ENCODE measurements around the gene KCNMB1.

The KCNMB1 gene

DNA sequence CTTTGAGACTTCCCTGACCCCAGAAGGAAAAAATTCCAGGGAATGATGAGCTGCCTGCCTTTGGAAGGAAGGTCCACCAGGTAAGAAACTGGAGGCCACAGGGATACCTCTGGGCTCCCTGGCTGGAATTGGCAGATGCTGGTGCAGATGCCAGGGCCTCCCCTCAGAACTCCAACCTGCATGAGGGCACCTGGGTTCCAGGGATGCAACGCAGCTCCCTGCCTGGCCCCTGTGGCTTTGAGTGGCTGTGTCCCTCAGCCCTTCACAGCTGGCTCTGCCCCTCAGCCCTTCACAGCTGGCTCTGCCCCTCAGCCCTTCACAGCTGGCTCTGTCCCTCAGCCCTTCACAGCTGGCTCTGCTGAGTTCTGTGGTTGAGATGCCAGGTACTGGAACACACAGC is 13.9 kb downstream of the KCNMB1 start:
- no peak for DNase-seq

DNA sequence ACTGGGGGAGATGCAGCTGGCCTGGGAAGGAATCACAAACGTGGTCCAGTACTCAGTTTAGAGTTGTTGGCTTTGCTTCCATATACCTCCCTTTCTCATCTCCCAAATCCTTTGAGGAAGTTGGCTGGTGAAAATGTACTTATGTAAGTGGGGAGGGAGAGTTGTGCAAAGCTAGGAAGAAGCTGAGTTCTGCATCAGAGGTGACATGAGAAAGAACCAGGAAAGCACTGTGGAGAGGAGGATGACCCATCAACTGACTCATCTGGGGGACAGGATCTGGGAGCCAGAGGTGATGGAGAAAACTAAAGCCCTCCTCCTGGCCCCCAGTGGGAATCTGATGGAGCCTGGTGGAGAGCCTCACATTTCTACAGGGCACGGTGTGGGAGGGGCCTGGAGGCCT is 16.2 kb downstream of the KCNMB1 start:
- no peak for DNase-seq

DNA sequence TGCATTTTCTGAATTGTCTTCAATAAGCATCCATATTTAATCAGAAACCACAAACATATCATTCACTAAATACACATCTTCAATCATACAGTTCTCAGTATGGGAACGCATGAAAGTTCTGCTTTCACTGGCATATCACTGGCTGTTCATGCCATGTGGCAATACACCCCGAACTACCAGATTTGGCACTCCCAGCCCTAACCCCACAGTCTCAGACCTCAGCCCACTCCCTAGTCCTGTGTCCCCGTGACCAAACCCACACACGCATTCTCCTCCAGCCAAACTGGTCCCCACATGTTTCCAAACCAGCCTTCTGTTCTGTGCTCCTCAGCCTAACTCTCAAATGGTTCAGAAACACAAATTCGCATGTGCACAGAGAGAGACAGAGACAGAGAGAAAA is 20.6 kb downstream of the KCNMB1 start:
- DNase-seq, result no peak

DNA sequence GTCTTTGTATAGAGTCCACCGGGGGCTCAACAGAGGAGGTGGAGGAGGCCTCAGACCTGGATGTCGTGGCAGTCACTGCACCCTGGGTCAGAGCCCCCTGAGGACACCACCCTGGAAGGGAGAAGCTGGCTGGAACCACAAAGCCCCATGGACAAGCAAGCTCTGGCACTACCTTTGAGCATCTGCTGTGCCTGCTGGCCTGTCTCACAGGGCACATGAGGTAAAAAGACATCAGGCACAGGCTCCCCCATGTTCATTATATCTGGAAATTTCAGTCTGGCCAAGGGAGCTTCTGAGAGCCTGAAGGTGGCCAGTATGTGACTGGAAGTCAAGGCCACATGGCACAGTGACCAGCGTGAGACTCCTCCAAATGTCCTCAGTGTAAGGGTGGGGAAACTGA is 22.9 kb downstream of the KCNMB1 start:
- DNase-seq, result no peak

DNA sequence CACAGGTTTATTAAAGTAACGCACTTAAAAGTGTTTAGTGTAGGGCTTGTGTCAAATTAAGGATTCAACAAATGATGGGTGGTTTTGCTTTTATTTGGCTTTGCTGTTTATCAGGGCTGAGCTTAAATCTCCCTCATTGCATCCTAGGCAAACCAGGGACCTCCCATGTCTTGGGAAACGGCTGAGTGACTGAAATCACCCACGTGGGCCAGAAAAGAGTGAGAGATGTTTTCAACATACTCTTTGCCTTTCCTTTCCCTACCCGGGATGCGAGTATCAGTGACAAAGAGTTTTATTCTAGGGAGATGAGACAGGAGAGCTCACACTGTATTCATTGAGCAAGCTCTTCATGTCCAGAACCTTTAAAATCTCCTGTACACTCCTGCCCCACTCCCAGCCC is 23.3 kb downstream of the KCNMB1 start:
- DNase-seq, result no peak

DNA sequence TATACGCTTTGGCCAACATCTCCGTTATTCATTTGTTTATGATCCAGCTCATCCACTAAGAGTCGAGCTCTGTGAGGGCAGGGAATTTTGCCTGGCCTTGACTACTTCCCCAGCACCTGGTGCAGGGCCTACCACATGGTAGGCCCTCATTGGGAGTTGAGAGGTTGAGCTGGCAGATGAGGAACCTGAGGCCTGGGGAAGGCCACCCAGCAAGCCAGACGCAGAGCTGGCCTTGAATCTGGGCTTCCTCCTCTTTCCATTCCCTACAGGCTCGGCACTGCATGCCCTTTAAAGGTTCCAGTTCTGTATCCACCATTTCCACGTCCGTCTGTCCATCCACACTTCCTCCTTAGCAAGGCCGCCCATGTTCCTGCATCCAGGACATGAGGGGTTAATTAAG is 24.2 kb downstream of the KCNMB1 start:
- DNase-seq, result no peak

DNA sequence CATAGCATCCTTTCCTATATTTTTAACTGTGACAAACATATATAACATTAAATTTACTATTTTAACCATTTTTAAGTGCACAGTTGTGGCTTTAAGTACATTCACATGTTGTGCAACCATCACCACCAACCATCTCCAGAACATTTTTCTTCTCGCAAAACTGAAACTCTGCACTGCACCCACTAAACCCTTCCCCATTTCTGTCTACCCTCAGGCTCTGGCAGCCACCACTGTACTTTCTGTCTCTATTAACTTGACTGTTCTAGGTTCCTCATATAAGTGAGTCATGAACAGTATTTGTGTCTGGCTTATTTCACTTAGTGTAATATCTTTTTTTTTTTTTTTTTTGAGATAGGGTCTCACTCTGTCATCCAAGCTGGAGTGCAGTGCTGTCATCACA is 25.5 kb downstream of the KCNMB1 start:
- DNase-seq, result no peak

DNA sequence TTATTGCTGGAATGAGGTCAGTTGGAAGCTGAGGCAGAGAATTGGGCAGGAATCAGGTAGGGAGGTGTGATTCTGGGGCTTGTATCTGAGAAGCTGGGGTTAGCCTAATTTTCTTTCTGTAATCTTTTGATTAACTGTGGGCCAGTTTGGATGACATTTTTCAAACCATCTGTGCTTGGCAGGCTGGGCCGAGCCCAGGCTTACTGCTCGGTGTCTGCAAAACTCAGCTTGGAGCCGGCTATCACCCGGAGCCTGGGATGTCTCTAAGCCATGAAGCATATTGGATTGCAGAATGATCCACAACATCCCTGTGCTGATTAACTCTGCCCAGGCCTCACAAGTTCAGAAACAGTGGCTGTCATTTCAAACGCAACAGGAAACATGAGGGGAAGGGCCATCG is 26.5 kb downstream of the KCNMB1 start:
- DNase-seq, result no peak

DNA sequence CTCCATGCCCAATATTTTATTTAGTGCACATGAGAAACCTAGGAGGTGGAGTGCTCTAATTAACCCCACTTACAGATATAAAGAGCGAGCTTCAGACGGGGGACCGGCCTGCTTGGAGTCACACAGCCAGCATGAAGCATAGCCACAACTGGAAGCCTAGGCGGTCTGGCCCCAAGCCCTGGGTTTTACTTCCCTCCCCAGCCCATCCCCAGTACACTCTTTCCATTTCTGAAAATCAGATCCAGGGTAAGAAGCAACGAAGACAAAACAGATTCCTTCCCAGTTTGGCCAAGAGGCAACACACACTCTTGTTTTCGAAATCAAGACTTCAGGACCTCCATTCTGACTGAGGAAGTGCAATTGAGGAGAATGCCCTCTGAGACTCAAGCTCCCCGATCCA is 27.1 kb downstream of the KCNMB1 start:
- DNase-seq, result no peak

DNA sequence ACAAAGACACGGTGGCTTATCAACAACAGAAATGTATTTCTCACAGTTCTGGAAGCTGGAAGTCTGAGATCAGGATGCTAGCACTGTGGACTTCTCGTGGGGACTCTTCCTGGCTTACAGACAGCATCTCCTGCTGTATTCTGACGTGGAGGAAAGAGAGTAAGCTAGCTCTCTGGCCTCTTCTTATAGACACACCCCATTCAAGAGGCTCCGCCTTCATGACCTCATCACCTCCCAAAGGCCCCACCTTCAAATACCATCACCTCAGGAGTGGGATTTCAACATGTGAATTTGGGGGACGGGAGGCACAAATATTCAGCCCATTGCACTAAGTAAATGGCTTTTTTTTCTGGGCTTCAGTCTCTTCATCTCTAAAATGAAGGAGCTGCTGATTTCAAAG is 27.6 kb downstream of the KCNMB1 start:
- DNase-seq, result no peak

DNA sequence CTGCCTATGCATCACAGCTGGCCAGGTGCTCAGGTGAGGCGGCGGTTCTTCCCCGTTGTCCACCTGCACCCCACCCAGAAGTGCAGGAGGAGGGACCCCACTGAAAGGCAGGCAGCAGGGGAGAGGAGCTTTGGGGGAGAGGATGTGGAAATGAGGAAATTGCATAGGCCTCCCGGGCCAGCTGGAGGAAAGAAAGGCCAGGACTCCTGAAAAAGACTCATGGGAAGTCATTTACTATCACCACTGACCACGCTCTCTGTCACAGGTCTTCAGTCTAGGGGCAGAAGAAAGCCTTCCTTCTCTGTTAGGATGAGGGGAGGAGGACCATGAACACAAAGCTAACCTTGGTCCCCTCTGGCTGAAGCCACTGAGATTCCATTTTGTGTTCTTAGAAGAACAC is 28.1 kb downstream of the KCNMB1 start:
- no peak for DNase-seq

DNA sequence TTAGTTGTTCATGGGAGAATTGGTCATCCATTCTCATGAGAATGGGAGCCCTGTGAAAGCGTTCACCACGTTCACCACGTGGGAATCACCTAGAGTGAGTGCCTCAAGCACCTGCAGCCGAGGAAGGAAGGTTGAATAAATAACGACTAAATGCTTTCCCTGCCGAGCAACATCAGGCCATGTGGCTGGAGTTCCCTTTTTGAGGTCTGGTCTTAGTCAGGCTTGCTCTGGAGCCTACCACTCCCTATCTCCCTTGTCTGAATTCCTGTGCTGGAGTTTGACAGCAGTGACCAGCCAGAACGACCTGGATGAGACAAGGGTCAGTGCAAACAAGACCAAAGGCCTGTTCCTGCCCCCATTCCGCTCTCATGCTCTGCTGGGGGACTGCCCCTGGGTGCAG is 28.5 kb downstream of the KCNMB1 start:
- no peak for DNase-seq

DNA sequence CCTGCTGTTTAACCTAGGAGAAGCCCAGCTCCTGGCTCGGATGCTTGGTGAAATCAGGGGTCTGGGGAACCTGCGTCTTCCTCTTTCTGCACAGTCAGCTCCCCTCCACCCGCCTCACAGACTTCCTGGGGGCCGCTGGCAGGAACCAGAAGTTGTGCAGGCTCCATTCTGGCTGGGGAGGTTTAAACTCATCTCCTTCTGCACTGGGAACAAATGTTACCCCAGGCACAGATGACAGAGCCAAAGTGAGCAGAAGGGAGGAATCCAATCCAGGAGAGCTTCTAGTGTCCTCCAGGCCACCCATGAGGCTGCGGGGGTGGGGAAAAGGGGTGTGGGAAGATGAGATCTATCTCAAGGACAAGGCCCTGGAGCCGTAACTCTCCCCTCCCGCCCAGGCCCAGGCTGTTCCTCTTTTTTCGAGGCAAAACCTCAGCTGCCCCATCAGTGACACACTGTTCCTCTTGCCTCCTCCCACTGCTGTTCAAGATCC is 31.2 kb downstream of the KCNMB1 start:
- no peak for DNase-seq

DNA sequence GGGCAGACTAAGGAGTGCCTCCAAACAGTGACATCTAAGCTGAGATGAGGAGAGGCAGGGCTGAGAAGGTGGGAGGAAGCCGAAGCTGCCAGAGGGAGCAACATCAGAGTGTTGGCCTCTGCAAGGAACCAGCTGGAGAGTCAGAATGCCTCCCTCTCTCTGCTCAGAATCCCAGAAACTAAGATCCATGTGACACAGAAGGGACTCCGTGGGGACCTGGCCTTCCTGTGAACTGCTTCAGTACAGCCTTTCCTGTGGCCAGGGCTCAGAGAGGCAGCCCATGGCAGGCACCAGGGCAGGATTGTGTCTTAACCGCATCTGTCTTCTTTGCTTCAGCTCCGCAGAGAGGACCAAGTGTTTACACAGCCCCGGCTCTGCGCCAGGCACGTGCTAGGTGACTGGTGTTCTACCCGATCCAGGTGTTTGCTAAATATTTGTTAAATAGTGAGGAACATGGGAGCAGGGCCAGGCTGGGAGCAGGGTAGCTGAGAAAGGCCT is 33.5 kb downstream of the KCNMB1 start:
- DNase-seq, result no peak

DNA sequence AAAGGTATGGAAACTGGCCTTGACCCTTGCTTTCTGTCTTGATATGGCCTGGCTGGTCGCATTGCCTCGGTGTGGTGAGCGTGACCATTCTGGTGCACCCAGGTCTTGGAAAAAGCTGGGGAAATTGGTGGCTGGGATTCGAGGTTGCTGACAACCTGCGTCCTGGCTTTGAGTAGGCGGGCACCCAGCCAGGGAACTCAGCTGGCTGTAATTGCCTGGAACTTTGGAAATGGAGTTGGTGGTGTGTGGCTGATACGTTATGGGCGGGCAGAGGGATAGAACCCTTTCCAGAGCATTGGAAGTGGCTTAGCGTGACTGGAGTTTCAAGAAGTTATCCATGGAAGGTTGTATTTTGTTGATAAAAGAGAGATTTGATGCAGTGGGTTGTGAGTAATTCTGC is 35.2 kb downstream of the KCNMB1 start:
- DNase-seq, result no peak

DNA sequence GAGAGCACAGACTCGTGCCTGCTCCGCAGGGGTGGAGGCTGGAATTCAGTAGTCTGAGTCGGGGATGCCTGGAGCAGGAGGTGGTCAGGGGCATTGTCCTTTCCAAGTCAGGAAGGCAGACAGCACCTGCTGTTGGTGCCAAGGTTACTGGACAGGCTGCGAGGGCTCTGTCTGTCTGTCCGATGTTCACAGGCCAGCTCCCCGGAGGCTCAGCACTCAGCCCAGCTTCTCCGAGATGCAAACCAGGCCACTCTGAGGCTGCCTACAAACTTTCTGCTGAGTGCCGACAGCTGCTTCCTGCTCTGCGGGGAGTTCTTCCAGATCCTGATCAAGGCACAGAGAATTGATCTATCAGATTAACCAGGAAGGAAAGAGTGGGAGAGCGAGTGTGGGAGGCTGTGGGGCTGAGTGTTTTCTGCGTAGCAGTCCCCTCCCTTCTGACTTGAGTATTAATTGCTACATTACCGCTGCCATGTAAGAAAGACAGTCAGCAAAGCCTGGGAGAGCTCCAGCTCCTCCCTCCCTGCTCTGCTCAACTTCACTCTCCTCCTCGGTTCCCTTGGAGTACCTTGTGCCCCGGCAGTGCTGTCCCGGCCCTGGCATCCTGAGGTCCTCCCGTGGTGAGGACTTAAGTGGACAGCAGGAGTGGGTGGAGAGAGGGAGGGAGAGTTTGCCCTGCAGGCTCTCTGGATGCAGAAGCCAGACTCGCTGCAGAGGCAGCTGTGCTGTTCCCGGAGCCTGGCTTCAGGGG is 36.0 kb downstream of the KCNMB1 start:
- DNase-seq, result no peak

DNA sequence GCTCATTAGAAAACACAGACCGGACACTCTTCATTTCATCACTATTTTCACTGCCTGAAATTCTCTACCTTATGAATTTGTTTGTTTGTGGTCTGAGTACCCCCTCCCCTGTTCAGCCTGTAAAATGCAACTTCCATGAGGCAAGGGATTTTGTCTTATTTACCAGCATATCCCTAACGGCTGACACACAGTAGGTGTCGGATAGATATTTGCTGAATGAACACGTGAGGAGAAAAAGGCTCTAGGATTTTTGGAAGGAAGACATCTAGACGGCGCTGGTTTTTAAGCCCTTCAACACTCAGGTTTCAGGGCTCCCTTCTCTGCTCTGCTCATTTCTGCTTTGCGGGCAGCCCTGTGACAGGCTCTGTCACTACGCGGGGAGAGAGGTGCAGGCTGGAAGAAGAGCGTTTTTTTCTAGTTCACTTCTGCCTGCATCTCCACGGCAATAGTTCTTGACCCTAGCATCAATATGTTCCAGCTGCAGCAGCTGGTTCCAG is 41.0 kb downstream of the KCNMB1 start:
- no peak for DNase-seq

DNA sequence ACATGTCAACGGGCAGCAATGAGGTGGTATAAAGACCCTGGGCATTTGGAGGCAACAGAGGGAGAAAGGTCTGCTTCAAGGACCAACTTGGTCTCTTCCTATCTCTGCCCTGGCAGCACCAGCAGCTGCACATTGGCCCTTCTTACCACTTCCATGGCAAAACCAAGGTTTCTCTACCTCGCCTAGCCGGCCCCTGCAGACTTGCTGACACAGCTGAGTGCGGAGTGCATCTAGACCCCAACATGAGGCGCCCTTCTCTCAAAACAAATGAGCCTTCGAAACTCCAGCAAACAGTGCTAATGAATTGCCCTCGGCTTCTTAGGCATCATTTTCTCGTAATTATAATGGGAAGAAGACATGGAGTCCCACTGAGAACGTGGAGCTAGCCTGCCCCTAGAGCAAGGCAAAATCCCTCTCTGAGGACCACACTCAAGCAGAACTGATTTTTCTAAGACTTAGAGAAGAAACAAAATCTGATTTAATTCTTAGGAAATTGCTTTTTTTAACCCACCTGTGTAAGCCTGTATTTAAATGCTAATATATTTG is 42.1 kb downstream of the KCNMB1 start:
- no peak for DNase-seq

DNA sequence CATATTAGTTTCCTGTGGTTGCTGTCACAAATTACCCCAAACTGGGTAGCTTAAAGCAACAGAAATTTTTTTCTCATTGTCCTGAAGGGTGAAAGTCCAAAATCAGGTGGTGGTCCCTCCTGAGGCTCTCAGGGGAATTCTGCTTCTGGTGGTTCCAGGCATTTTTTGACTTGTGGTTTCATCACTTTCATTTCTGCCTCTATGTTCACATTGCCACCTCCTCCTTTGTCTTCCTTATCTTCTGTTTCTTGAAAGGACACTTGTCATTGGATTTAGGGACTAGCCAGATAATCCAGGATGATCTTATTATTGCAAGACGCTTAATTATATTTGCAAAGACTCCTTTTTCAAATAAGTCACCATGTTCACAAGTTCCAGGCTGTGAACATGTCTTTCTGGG is 43.2 kb downstream of the KCNMB1 start:
- no peak for DNase-seq

DNA sequence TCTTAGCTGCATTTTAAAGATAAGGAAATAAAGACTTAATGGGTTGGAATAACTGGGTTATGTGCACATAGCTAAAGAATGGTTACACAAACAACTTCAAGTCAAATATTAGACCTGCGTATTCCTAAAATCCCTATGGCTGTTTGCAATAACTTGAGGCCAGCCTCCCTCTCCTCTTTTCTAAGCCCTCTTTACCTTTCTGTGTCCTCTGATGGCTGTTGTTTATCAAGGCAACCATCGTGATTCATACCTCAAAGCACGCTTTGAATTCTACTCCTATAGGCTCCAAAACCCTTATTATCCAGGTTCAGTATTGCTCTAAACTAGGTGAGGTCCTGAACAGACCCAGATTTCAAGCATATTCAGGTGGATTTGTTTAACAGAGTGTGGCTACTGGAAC is 46.0 kb downstream of the KCNMB1 start:
- DNase-seq, result no peak

DNA sequence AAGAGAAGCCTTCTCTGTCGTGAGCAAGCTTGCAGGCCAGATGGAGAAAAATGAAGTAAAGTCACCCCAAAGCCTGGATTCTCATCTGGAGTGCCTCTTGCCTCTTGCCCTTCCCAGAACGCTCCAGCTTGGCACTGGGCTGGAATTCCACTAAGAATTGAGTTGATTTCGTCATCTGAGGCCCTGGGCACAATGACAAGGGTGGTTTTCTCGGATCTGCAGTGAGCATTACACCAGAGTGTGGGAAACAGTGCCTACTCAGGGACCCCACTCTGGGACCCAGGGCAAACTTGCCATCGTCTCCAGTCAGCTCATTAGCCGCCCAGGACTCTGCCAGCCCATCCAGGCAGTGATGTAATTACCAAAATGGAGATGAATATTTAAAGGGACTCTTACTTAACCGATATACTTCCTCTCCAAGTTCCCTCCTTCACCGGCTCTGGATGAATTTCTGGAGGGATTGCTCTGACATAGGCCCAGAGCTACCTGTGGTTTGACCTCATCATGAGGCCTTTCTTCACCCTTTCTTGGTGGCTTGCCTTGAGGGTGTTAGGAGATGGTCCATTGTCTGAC is 46.9 kb downstream of the KCNMB1 start:
- no peak for DNase-seq

DNA sequence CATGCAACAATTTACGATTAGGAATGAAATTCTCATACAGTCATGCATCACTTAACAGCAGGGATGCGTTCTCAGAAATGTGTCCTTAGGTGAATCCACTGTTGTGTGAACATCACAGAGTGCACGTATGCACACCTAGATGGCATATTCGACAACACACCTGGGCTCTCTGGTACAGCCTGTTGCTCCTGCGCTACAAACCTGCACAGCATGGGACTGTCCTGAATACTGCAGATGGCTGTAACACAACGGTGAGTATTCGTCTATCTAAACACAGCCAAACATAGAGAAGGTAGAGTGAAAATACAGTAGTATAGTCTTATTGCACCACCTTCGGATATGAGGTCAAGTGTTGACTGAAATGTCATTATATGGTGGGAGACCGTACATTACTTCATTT is 47.6 kb downstream of the KCNMB1 start:
- no peak for DNase-seq

DNA sequence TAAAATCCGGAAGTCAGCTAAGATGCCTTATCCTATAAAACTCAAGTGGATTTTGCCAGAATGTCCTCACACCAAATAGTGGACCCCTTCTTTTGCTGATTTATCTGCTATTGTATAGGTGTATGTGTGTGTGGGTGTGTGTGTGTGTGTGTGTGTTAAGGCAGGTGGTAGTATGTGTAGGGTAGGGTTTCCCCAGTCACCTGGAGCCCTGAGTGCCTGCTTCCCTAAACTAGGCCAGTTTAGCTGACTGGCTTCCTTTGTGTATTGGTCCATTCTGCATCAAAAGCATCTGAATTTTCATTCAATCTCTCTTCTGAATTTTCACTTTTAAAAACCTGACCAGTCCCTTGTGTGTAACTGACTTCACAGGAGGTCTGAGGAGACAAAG is 49.4 kb downstream of the KCNMB1 start:
- no peak for DNase-seq

Data from stimulated activated naive CD4-positive, alpha-beta T cell (primary cell).